GM21825 (cell line): ENCODE data around the gene THSD7B.

Experiments
- ATAC-seq: cut with Tn5 transposase; IDR thresholded peaks from one replicate; pipeline ENCODE4 v1.9.1; 2021; ENCODE audit warnings: mild to moderate bottlenecking, moderate library complexity; ENCODE audit not compliant: unreplicated experiment

THSD7B gene

GRCh38 chr2:137333386-137334165 lies 568.2 kb downstream of the THSD7B start:
- ATAC-seq = no peak

- ATAC-seq = no peak
Measured at GRCh38 chr2:137336067-137336466, 570.7 kb downstream of the THSD7B start.

GRCh38 chr2:137339051-137339450 lies 573.7 kb downstream of the THSD7B start:
- no peak for ATAC-seq

- ATAC-seq = no peak
Measured at GRCh38 chr2:137345994-137346393, 580.6 kb downstream of the THSD7B start.

GRCh38 chr2:137348301-137348700 lies 583.0 kb downstream of the THSD7B start:
- ATAC-seq = no peak

- no peak for ATAC-seq
Measured at GRCh38 chr2:137357634-137358033, 592.3 kb downstream of the THSD7B start.

GRCh38 chr2:137367361-137367760 lies 602.0 kb downstream of the THSD7B start:
- ATAC-seq = no peak

- ATAC-seq = no peak
Measured at GRCh38 chr2:137369106-137369505, 603.8 kb downstream of the THSD7B start.

- ATAC-seq = no peak
Measured at GRCh38 chr2:137379186-137379585, 613.8 kb downstream of the THSD7B start.

GRCh38 chr2:137380610-137381009 lies 615.3 kb downstream of the THSD7B start:
- ATAC-seq = no peak

GRCh38 chr2:137381731-137382130 lies 616.4 kb downstream of the THSD7B start:
- no peak for ATAC-seq

- no peak for ATAC-seq
Measured at GRCh38 chr2:137383391-137383790, 618.0 kb downstream of the THSD7B start.

- no peak for ATAC-seq
Measured at GRCh38 chr2:137387044-137387443, 621.7 kb downstream of the THSD7B start.

- ATAC-seq = no peak
Measured at GRCh38 chr2:137405496-137405895, 640.2 kb downstream of the THSD7B start.

- ATAC-seq = no peak
Measured at GRCh38 chr2:137411585-137411984, 646.2 kb downstream of the THSD7B start.

GRCh38 chr2:137420744-137421143 lies 655.4 kb downstream of the THSD7B start:
- ATAC-seq = no peak

GRCh38 chr2:137435162-137435561 lies 669.8 kb downstream of the THSD7B start:
- no peak for ATAC-seq

GRCh38 chr2:137437386-137437785 lies 672.0 kb downstream of the THSD7B start:
- ATAC-seq = no peak

GRCh38 chr2:137444970-137445369 lies 679.6 kb downstream of the THSD7B start:
- no peak for ATAC-seq

GRCh38 chr2:137449454-137449853 lies 684.1 kb downstream of the THSD7B start:
- no peak for ATAC-seq

GRCh38 chr2:137454886-137455285 lies 689.5 kb downstream of the THSD7B start:
- ATAC-seq = no peak

- ATAC-seq = peak; percentile 78
Measured at GRCh38 chr2:137467246-137467862, 702.0 kb downstream of the THSD7B start.
